K562 (cell line): ENCODE measurements around the gene C2CD2. TPM values are rescaled to one million over a fixed set of nuclear protein-coding genes. Genes with fewer than 3 reads are reported as not detected.

Source experiments
- polyA plus RNA-seq, 8 experiments: library from polyadenylated mRNA; depleted of rRNA in 4 of 8; stranded (reverse) in 5 of 8; unstranded in 3 of 8; fragments of >200 nt; fragmentation: Nextera tagmentation in 2 of 8; fragmentation: Illumina TruSeq in 1 of 8; extraction: Ambion mirVana in 2 of 8; extraction: Trizol in 1 of 8; gene quantifications; 2 replicates each; pipeline versions ENCODE4 v1.2.1 to v1.2.3, GENCODE V29; 2011 to 2014; ENCODE audit warnings: inconsistent platforms in 1 of 8, missing spikeins in 1 of 8
- small RNA-seq: library from RNA; depleted of rRNA; stranded (forward); fragments of <200 nt; gene quantifications from one replicate; pipeline ENCODE3, GENCODE V24; 2014
- total RNA-seq, 7 experiments: library from RNA; depleted of rRNA in 6 of 7; stranded (reverse); fragments of >200 nt in 6 of 7; fragmentation: Illumina TruSeq in 2 of 7; extraction: Trizol in 2 of 7; gene quantifications; 2 replicates each; pipeline versions ENCODE4 v1.2.1 to v1.2.3, GENCODE V29; 2011 to 2021; ENCODE audit warnings: low replicate concordance in 1 of 7

Gene C2CD2
- total and polyA plus RNA-seq, 9 of the 15 experiments (the other 6 are each of a cell fraction or from before 2014, with no cell fraction given) = 1.3 to 21.6 (median 12.1) TPM

Small RNAs within 50 kb of the gene (small RNA-seq; reads per million reads assigned to genes)
- not detected for gene RF00334

Other genes starting within 250 kb of the C2CD2 start
- gene RIPK4, start 187.0 kb downstream of the C2CD2 start, total RNA-seq (2014; rRNA removed) = not detected in 2 replicates
- gene RIPK4, start 187.0 kb downstream of the C2CD2 start, total RNA-seq (2014; rRNA removed; fragmentation: Illumina TruSeq; extraction: Trizol) = not detected in 2 replicates
- not detected in 2 replicates for gene RIPK4, start 187.0 kb downstream of the C2CD2 start, total RNA-seq (2015; rRNA removed; fragmentation: Illumina TruSeq; extraction: Trizol)
- gene RIPK4, start 187.0 kb downstream of the C2CD2 start, total RNA-seq (2021) = 0.09 TPM in 1 of 2 replicates, not detected in the other
- gene RIPK4, start 187.0 kb downstream of the C2CD2 start, polyA plus RNA-seq (2011; rRNA removed) = not detected in 2 replicates
- not detected in 2 replicates for gene RIPK4, start 187.0 kb downstream of the C2CD2 start, polyA plus RNA-seq (2014; fragmentation: Illumina TruSeq; extraction: Trizol)
- not detected for gene RIPK4, start 187.0 kb downstream of the C2CD2 start, polyA plus RNA-seq (2014; fragmentation: Nextera tagmentation; extraction: Ambion mirVana)
- gene RIPK4, start 187.0 kb downstream of the C2CD2 start, polyA plus RNA-seq (2014; rRNA removed) = not detected in 2 replicates
- gene PRDM15, start 74.7 kb downstream of the C2CD2 start, total RNA-seq (2014; rRNA removed) = 6.2 and 10.0 TPM in 2 replicates
- 2.9 and 4.4 TPM in 2 replicates for gene PRDM15, start 74.7 kb downstream of the C2CD2 start, total RNA-seq (2014; rRNA removed; fragmentation: Illumina TruSeq; extraction: Trizol)
- gene PRDM15, start 74.7 kb downstream of the C2CD2 start, total RNA-seq (2015; rRNA removed; fragmentation: Illumina TruSeq; extraction: Trizol) = 6.0 and 6.6 TPM in 2 replicates
- 7.6 and 9.2 TPM in 2 replicates for gene PRDM15, start 74.7 kb downstream of the C2CD2 start, total RNA-seq (2021)
- gene PRDM15, start 74.7 kb downstream of the C2CD2 start, polyA plus RNA-seq (2011; rRNA removed) = 6.6 and 12.2 TPM in 2 replicates
- 6.0 and 6.2 TPM in 2 replicates for gene PRDM15, start 74.7 kb downstream of the C2CD2 start, polyA plus RNA-seq (2014; fragmentation: Illumina TruSeq; extraction: Trizol)
- 1 to 10 TPM in 1 of 2 experiments, under 1 TPM in 1; 0.93 to 1.0 TPM for gene PRDM15, start 74.7 kb downstream of the C2CD2 start, polyA plus RNA-seq (2014; fragmentation: Nextera tagmentation; extraction: Ambion mirVana)
- gene PRDM15, start 74.7 kb downstream of the C2CD2 start, polyA plus RNA-seq (2014; rRNA removed) = 7.1 and 8.5 TPM in 2 replicates
- gene ZBTB21, start 56.3 kb upstream of the C2CD2 start, total RNA-seq (2014; rRNA removed) = 7.4 and 8.6 TPM in 2 replicates
- gene ZBTB21, start 56.3 kb upstream of the C2CD2 start, total RNA-seq (2014; rRNA removed; fragmentation: Illumina TruSeq; extraction: Trizol) = 10.7 and 10.8 TPM in 2 replicates
- gene ZBTB21, start 56.3 kb upstream of the C2CD2 start, total RNA-seq (2015; rRNA removed; fragmentation: Illumina TruSeq; extraction: Trizol) = 10.4 and 10.7 TPM in 2 replicates
- gene ZBTB21, start 56.3 kb upstream of the C2CD2 start, total RNA-seq (2021) = 15.2 and 16.2 TPM in 2 replicates
- gene ZBTB21, start 56.3 kb upstream of the C2CD2 start, polyA plus RNA-seq (2011; rRNA removed) = 8.7 and 10.7 TPM in 2 replicates
- 8.4 and 11.4 TPM in 2 replicates for gene ZBTB21, start 56.3 kb upstream of the C2CD2 start, polyA plus RNA-seq (2014; fragmentation: Illumina TruSeq; extraction: Trizol)
- gene ZBTB21, start 56.3 kb upstream of the C2CD2 start, polyA plus RNA-seq (2014; fragmentation: Nextera tagmentation; extraction: Ambion mirVana) = 1 to 10 TPM; 2.2 to 2.6 TPM
- gene ZBTB21, start 56.3 kb upstream of the C2CD2 start, polyA plus RNA-seq (2014; rRNA removed) = 3.8 and 5.6 TPM in 2 replicates
- not detected in 2 replicates for gene UMODL1, start 117.3 kb upstream of the C2CD2 start, total RNA-seq (2014; rRNA removed)
- gene UMODL1, start 117.3 kb upstream of the C2CD2 start, total RNA-seq (2014; rRNA removed; fragmentation: Illumina TruSeq; extraction: Trizol) = not detected in 2 replicates
- gene UMODL1, start 117.3 kb upstream of the C2CD2 start, total RNA-seq (2015; rRNA removed; fragmentation: Illumina TruSeq; extraction: Trizol) = not detected in 2 replicates
- not detected in 2 replicates for gene UMODL1, start 117.3 kb upstream of the C2CD2 start, total RNA-seq (2021)
- gene UMODL1, start 117.3 kb upstream of the C2CD2 start, polyA plus RNA-seq (2011; rRNA removed) = not detected in 2 replicates
- not detected in 2 replicates for gene UMODL1, start 117.3 kb upstream of the C2CD2 start, polyA plus RNA-seq (2014; fragmentation: Illumina TruSeq; extraction: Trizol)
- not detected for gene UMODL1, start 117.3 kb upstream of the C2CD2 start, polyA plus RNA-seq (2014; fragmentation: Nextera tagmentation; extraction: Ambion mirVana)
- not detected in 2 replicates for gene UMODL1, start 117.3 kb upstream of the C2CD2 start, polyA plus RNA-seq (2014; rRNA removed)